Measurements from ENCODE around the gene LIPM. TPM values are rescaled to one million over a fixed set of nuclear protein-coding genes. Genes with fewer than 3 reads are reported as not detected.

The LIPM gene
- total and polyA plus RNA-seq, 10 donors = not detected

- TF ChIP-seq POLR2AphosphoS5 (IDR thresholded peaks at IDR 0.05) (no peak), POLR2A (IDR thresholded peaks at IDR 0.05) (no peak), CTCF (IDR thresholded peaks at IDR 0.05 in 8 of 11, conservative IDR thresholded peaks at IDR 0.05 in 3 of 11) (no peak)
- Histone ChIP-seq H3K36me3 (no peaks in the 10 kb centered on the region), H3K27ac (no peak overlapping the region), H3K4me1 (peaks cover 0 to 24% (median 0%) of the 10 kb centered on the region in 6 donors), H3K9me3 (no peaks in the 10 kb centered on the region), H3K27me3 (replicated peaks in 1 of 7) (no peaks in the 10 kb centered on the region), H3K4me3 (no peak overlapping the region)
- intact Hi-C loops (cut with DNase I; ENCODE audit: low total_unique reads) = no loop called here
- 42 to 91% (median 79%) methylated on average over 1 of the region's 1 CpG for whole genome bisulfite sequencing, 5 donors
- DNase-seq = no peak
Observed at GRCh38 chr10:88794731-88795130, 7.8 kb upstream of the LIPM start.

- intact Hi-C loops (cut with DNase I; ENCODE audit: low total_unique reads) = loop anchor here (10.0 kb wide), 1 partner anchor 226 kb away; no protein-coding TSS in a partner anchor
- no peak for DNase-seq
- 77 to 92% (median 84%) methylated on average over 2 of the region's 2 CpGs for WGBS, 5 donors
Observed at GRCh38 chr10:88800152-88801125, 2.1 kb upstream of the LIPM start.

GRCh38 chr10:88803641-88804040 lies 1.1 kb downstream of the LIPM start:
- H3K36me3 ChIP-seq = no peaks in the 10 kb centered on the region
- intact Hi-C loops (cut with DNase I; ENCODE audit: low total_unique reads) = loop anchor here (10.0 kb wide), 1 partner anchor 229 kb away; no protein-coding TSS in a partner anchor

More at GRCh38 chr10:88800152-88801125, 2.1 kb upstream of the LIPM start:
- Histone ChIP-seq H3K4me3 (no peak overlapping the region), H3K36me3 (no peaks in the 10 kb centered on the region), H3K4me1 (no peaks in the 10 kb centered on the region), H3K9me3 (no peaks in the 10 kb centered on the region), H3K27ac (no peak overlapping the region), H3K27me3 (replicated peaks in 1 of 7) (no peaks in the 10 kb centered on the region)
- TF ChIP-seq POLR2A (IDR thresholded peaks at IDR 0.05) (no peak), CTCF (IDR thresholded peaks at IDR 0.05 in 8 of 11, conservative IDR thresholded peaks at IDR 0.05 in 3 of 11) (no peak), POLR2AphosphoS5 (IDR thresholded peaks at IDR 0.05) (no peak)

More at GRCh38 chr10:88803641-88804040, 1.1 kb downstream of the LIPM start:
- Histone ChIP-seq H3K27me3 (replicated peaks in 1 of 7) (no peaks in the 10 kb centered on the region), H3K9me3 (no peaks in the 10 kb centered on the region), H3K27ac (no peak overlapping the region), H3K4me1 (no peaks in the 10 kb centered on the region), H3K4me3 (no peak overlapping the region)
- 96 to 98% (median 97%) methylated on average over 2 of the region's 2 CpGs for WGBS, 5 donors
- TF ChIP-seq CTCF (IDR thresholded peaks at IDR 0.05 in 8 of 11, conservative IDR thresholded peaks at IDR 0.05 in 3 of 11) = no peak
- TF ChIP-seq POLR2A (IDR thresholded peaks at IDR 0.05) = no peak
- TF ChIP-seq POLR2AphosphoS5 (IDR thresholded peaks at IDR 0.05) = no peak
- no peak for DNase-seq
